ENCODE data around the gene AMIGO1. TPM values are rescaled to one million over a fixed set of nuclear protein-coding genes. Genes with fewer than 3 reads are reported as not detected.

AMIGO1 gene
- total RNA-seq, 1 experiment from 2014 or later, result 1.5 TPM

DNA sequence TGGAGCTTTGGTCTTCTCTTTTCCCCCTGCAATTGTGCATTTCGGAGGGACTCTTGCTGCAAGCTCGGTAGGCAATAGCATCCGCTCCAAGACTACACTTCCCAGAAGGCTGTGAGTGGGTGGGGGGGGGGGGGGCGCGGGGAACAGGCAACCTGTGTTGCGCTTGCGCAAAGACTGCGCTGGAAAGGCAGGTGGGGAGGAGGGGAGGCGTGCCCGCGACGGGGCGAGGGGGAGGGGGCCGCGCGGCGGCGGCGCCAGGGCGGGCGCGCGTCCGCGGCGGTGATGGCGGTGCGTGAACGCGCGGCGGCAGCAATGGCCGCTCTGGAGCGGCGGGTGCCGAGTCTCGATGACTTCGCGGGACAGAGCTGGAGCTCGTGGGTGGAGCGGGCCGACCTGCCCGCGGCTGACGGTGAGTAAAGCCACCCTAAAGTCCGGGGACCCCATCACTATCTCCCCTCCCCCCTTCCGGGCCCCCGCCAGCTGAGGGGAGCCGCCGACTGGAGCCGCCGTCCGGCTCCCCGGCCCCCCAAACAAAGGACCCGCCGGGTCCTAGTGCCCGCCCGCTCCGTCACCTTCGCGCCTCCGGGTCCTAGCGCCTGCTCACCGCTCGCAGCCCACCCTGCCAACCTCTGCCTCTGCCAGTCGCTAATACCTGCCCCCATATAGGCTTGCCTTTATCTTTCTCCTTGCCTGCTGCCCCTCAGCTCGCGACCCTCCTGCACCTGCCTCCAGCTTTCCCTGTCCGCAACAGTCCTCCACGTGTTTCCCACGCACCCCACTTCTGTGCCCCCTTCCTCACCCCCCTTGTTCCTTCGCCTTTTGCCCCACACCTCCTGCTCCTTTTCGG lies 25.6 kb downstream of the AMIGO1 start, which contains the start of gene ATXN7L2:
ATXN7L2 (plus strand) TSS at position 234 of the 847 bp plus-strand sequence; CDS start at position 283, 49 bp downstream.
- BruUV-seq (replicated peaks), result no TSS peak
- no peaks in the 10 kb centered on the region for H3K9me3 Mint-ChIP-seq (ENCODE audit: low read depth, unreplicated experiment)

DNA sequence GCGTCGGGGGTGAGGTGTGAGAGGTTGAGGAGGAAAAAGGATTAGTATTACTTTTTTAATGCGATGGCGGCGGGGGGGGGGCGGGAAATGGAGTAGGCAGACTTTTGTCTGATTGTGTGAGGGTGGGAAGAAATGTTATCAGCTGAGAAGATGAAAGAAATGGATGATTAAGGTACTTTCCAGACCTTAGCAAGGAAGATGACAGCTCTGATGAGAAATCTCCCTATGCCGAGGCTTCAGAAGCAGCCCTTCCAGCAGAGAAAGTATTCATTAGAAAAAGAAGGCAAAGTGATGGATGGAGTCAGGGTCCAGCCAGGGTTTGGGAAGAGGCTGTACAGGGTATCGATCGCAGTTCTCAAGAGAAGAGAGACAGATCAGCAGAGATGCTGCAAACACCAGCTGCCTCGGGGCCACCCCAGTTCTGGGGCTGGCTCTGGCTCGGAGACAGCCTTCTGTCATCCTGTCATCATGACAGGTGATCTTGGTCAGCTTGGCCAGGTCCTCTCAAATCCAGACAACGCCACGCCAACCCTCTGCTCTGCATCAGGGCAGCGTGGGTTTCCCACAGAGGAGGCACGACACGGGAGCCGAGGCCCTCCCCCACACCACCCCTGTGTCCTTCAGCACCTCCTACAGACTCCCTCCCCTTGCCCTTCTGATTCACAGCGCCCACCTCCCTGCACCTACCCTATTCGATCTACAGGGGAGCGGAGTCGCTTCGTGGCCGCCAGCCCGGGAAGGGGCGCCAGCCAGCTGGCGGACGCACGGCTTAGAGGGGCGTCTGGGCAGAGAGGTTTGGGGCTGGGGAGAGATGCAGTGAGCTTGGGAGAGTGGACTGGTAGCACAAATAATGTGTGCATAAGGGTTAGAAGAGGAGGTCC lies 26.5 kb downstream of the AMIGO1 start:
- intact Hi-C loops (cut with micrococcal nuclease; ENCODE audit: unreplicated experiment), result no loop called here
- DNase-seq, result no peak
- H3K27me3 Mint-ChIP-seq (ENCODE audit: unreplicated experiment), result peaks cover 55% of the 10 kb centered on the region
- H3K36me3 Mint-ChIP-seq (ENCODE audit: insufficient read depth, unreplicated experiment), result peaks cover 21% of the 10 kb centered on the region
- no TSS peak for BruUV-seq (replicated peaks)
- H3K9me3 Mint-ChIP-seq (ENCODE audit: low read depth, unreplicated experiment), result no peaks in the 10 kb centered on the region
- H3K4me3 Mint-ChIP-seq (ENCODE audit: low read depth, unreplicated experiment), result peak overlapping the region; percentile 92
- no peak overlapping the region for H3K27ac Mint-ChIP-seq (ENCODE audit: unreplicated experiment)
- TF ChIP-seq, protein P1, sequence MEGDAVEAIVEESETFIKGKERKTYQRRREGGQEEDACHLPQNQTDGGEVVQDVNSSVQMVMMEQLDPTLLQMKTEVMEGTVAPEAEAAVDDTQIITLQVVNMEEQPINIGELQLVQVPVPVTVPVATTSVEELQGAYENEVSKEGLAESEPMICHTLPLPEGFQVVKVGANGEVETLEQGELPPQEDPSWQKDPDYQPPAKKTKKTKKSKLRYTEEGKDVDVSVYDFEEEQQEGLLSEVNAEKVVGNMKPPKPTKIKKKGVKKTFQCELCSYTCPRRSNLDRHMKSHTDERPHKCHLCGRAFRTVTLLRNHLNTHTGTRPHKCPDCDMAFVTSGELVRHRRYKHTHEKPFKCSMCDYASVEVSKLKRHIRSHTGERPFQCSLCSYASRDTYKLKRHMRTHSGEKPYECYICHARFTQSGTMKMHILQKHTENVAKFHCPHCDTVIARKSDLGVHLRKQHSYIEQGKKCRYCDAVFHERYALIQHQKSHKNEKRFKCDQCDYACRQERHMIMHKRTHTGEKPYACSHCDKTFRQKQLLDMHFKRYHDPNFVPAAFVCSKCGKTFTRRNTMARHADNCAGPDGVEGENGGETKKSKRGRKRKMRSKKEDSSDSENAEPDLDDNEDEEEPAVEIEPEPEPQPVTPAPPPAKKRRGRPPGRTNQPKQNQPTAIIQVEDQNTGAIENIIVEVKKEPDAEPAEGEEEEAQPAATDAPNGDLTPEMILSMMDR (IDR thresholded peaks at IDR 0.05; ENCODE audit: unreplicated experiment), result no peak
- H3K4me1 Mint-ChIP-seq (ENCODE audit: low read depth, unreplicated experiment), result peaks cover 10% of the 10 kb centered on the region
- CTCF ChIA-PET, result interaction anchor here (0.6 to 1.2 kb wide), 5 partner anchors 9 to 599 kb away, joined by 3 to 8 read pairs (median 4); partner anchors contain the start of genes PSMA5 and SYPL2

More for the DNA sequence above, 25.6 kb downstream of the AMIGO1 start, which contains the start of gene ATXN7L2:
- DNase-seq, result peak; percentile 83
- Mint-ChIP-seq H3K27ac (ENCODE audit: unreplicated experiment) (peak within 1 kb of the TSS; percentile 88), H3K27me3 (ENCODE audit: unreplicated experiment) (peaks cover 46% of the 10 kb centered on the region), H3K4me3 (ENCODE audit: low read depth, unreplicated experiment) (peak within 1 kb of the TSS; percentile 92), H3K4me1 (ENCODE audit: low read depth, unreplicated experiment) (peaks cover 10% of the 10 kb centered on the region), H3K36me3 (ENCODE audit: insufficient read depth, unreplicated experiment) (peaks cover 21% of the 10 kb centered on the region)
- intact Hi-C loops (cut with micrococcal nuclease; ENCODE audit: unreplicated experiment), result loop anchor here (2.0 kb wide), 1 partner anchor 57 kb away; the partner anchor contains the start of gene PSMA5
- CTCF ChIA-PET, result interaction anchor here (0.6 to 1.2 kb wide), 6 partner anchors 9 to 598 kb away, joined by 3 to 8 read pairs (median 4); partner anchors contain the start of genes PSMA5 and SYPL2
- TF ChIP-seq, protein P1 (IDR thresholded peaks at IDR 0.05; ENCODE audit: unreplicated experiment), result no peak

DNA sequence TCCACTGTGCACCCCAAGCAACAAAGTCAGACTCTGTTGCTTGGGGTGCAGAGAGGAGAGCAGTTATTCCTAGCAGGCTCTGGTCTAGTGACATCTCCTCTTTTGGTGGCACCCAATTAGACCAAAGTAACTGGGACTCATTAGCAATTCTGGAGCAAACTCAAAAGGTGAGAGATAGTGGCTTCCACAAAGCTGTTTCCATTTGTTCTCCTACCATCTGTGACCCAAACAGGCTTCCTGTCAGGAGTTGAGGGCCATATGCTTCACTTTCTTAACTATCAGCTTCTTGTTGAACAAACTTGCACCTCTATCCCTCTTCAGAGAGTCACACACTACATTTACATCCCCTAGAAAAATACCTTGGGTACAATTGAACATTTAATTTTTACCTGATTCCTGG lies 27.3 kb downstream of the AMIGO1 start:
- TF ChIP-seq, protein P1 (IDR thresholded peaks at IDR 0.05; ENCODE audit: unreplicated experiment), result no peak
- Mint-ChIP-seq H3K4me1 (ENCODE audit: low read depth, unreplicated experiment) (peaks cover 10% of the 10 kb centered on the region), H3K36me3 (ENCODE audit: insufficient read depth, unreplicated experiment) (peaks cover 21% of the 10 kb centered on the region), H3K4me3 (ENCODE audit: low read depth, unreplicated experiment) (no peak overlapping the region), H3K27me3 (ENCODE audit: unreplicated experiment) (peaks cover 63% of the 10 kb centered on the region), H3K27ac (ENCODE audit: unreplicated experiment) (no peak overlapping the region), H3K9me3 (ENCODE audit: low read depth, unreplicated experiment) (no peaks in the 10 kb centered on the region)
- CTCF ChIA-PET, result no interaction called here
- DNase-seq, result no peak
- intact Hi-C loops (cut with micrococcal nuclease; ENCODE audit: unreplicated experiment), result no loop called here
- BruUV-seq (replicated peaks), result no TSS peak

DNA sequence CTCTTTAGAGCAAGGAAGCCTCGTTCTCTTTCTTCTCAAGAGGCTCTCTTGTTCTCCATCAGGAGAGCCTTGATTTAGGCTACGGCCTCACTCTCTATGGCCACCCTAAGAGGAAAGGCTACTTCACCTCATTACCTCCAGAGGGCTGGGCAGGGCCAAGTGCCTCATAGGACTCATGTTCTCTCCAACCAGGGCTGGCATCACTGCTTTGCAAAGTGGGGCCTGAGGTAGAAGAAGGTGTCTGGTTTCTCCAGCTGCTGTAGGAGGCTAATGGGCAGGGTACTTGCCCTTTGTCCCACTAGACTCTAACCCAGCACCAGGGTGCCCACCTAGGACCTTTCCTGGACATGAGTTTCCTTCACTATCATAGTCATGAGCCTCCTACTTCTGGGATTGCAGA lies 27.9 kb downstream of the AMIGO1 start:
- intact Hi-C loops (cut with micrococcal nuclease; ENCODE audit: unreplicated experiment), result no loop called here
- CTCF ChIA-PET, result no interaction called here

More for the DNA sequence above, 27.9 kb downstream of the AMIGO1 start:
- H3K4me3 Mint-ChIP-seq (ENCODE audit: low read depth, unreplicated experiment), result no peak overlapping the region
- H3K27ac Mint-ChIP-seq (ENCODE audit: unreplicated experiment), result no peak overlapping the region
- peaks cover 21% of the 10 kb centered on the region for H3K36me3 Mint-ChIP-seq (ENCODE audit: insufficient read depth, unreplicated experiment)
- no peaks in the 10 kb centered on the region for H3K9me3 Mint-ChIP-seq (ENCODE audit: low read depth, unreplicated experiment)
- no TSS peak for BruUV-seq (replicated peaks)
- TF ChIP-seq, protein P1 (IDR thresholded peaks at IDR 0.05; ENCODE audit: unreplicated experiment), result no peak
- H3K4me1 Mint-ChIP-seq (ENCODE audit: low read depth, unreplicated experiment), result peaks cover 10% of the 10 kb centered on the region
- H3K27me3 Mint-ChIP-seq (ENCODE audit: unreplicated experiment), result peaks cover 69% of the 10 kb centered on the region
- DNase-seq, result no peak
